ENCODE data around the gene LRRK2. TPM values are rescaled to one million over a fixed set of nuclear protein-coding genes. Genes with fewer than 3 reads are reported as not detected.

LRRK2 gene
- total and polyA plus RNA-seq, 7 experiments from 2014 or later, result 0.16 to 32.2 (median 2.1) TPM; not detected in 3

- Mint-ChIP-seq H3K4me1 (peaks cover 0 to 9% (median 5%) of the 10 kb centered on the region in 7 donors), H3K9me3 (peaks cover 0 to 26% (median 1%) of the 10 kb centered on the region in 11 donors), H3K36me3 (peaks cover 0 to 3% (median 0%) of the 10 kb centered on the region in 5 donors), H3K27ac (no peak overlapping the region), H3K27me3 (peaks cover 32 to 42% (median 35%) of the 10 kb centered on the region in 5 donors), H3K4me3 (no peak overlapping the region)
- ATAC-seq (no peak), DNase-seq (no peak)
- no peaks in the 10 kb centered on the region for H3K27me3 ChIP-seq (ENCODE audit: control insufficient read depth in 2 of 2, insufficient read depth in 2 of 2, low read length in 2 of 2)
- POLR2A ChIA-PET, result no interaction called here
- no peaks in the 10 kb centered on the region for H3K9me3 ChIP-seq (ENCODE audit: control insufficient read depth in 2 of 3, low read length in 3 of 3)
- no peaks in the 10 kb centered on the region for H3K4me1 ChIP-seq (ENCODE audit: control insufficient read depth in 2 of 2, insufficient read depth in 2 of 2, low read length in 2 of 2)
- CTCF ChIA-PET, result no interaction called here
- H3K4me3 ChIP-seq (ENCODE audit: low read length), result no peak overlapping the region
- no peaks in the 10 kb centered on the region for H3K36me3 ChIP-seq (ENCODE audit: control insufficient read depth in 2 of 3, insufficient read depth in 3 of 3, low read length in 3 of 3)
- intact Hi-C loops (cut with micrococcal nuclease), result no loop called here
- H3K27ac ChIP-seq (ENCODE audit: low read depth, low read length), result no peak overlapping the region
These were observed 5.2 kb downstream of the LRRK2 start for GRCh38 chr12:40229690-40230651.

- Mint-ChIP-seq H3K36me3 (peaks cover 0 to 3% (median 0%) of the 10 kb centered on the region in 5 donors), H3K27ac (no peak overlapping the region), H3K9me3 (peaks cover 0 to 10% (median 1%) of the 10 kb centered on the region in 11 donors), H3K4me3 (no peak overlapping the region), H3K4me1 (peaks cover 0 to 3% (median 0%) of the 10 kb centered on the region in 7 donors), H3K27me3 (peaks cover 10 to 24% (median 16%) of the 10 kb centered on the region in 5 donors)
- Histone ChIP-seq H3K4me3 (ENCODE audit: low read length) (no peak overlapping the region), H3K36me3 (ENCODE audit: control insufficient read depth in 2 of 3, insufficient read depth in 3 of 3, low read length in 3 of 3) (no peaks in the 10 kb centered on the region), H3K27ac (ENCODE audit: low read depth, low read length) (no peak overlapping the region), H3K4me1 (ENCODE audit: control insufficient read depth in 2 of 2, insufficient read depth in 2 of 2, low read length in 2 of 2) (no peaks in the 10 kb centered on the region), H3K27me3 (ENCODE audit: control insufficient read depth in 2 of 2, insufficient read depth in 2 of 2, low read length in 2 of 2) (no peaks in the 10 kb centered on the region), H3K9me3 (ENCODE audit: control insufficient read depth in 2 of 3, low read length in 3 of 3) (no peaks in the 10 kb centered on the region)
- ChIA-PET CTCF (no interaction called here), POLR2A (no interaction called here)
- DNase-seq, result no peak
- no peak for ATAC-seq
- intact Hi-C loops (cut with micrococcal nuclease), result no loop called here
These were observed 7.8 kb downstream of the LRRK2 start for GRCh38 chr12:40232602-40233001.

DNA sequence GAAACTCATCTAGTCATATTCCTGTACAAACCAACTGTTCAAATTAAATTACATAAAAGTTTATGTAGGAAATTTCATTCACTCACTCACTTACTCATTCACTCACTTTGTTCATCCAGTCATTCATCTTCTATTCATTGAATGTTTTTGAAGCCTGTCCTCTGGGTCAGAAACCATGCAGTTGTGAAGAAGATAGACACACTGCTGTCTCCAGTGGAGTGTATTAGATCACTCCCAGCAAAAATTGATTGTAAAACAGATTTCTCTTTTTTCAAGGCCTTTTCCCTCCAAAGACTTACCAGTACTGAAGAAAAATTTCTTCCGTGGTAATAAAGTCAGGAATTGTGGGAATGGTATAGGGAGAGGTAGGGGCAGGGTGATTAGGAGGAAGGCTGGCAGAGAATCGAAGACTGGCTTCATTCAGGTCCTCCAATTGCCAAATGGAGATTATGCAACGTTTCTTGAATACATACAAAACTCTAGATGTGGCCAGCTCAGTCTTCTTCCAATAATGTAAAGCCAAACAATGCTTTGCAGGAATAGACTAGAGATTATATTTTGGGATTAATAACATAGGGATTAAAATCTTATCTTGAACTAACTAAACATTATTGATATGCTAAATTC lies 9.1 kb downstream of the LRRK2 start:
- H3K27me3 Mint-ChIP-seq, result peaks cover 0 to 13% (median 7%) of the 10 kb centered on the region in 5 donors
- no peak overlapping the region for H3K27ac Mint-ChIP-seq
- Histone ChIP-seq H3K4me1 (ENCODE audit: control insufficient read depth in 2 of 2, insufficient read depth in 2 of 2, low read length in 2 of 2) (no peaks in the 10 kb centered on the region), H3K36me3 (ENCODE audit: control insufficient read depth in 2 of 3, insufficient read depth in 3 of 3, low read length in 3 of 3) (no peaks in the 10 kb centered on the region), H3K4me3 (ENCODE audit: low read length) (no peak overlapping the region), H3K9me3 (ENCODE audit: control insufficient read depth in 2 of 3, low read length in 3 of 3) (no peaks in the 10 kb centered on the region), H3K27ac (ENCODE audit: low read depth, low read length) (no peak overlapping the region), H3K27me3 (ENCODE audit: control insufficient read depth in 2 of 2, insufficient read depth in 2 of 2, low read length in 2 of 2) (no peaks in the 10 kb centered on the region)
- H3K36me3 Mint-ChIP-seq, result no peaks in the 10 kb centered on the region
- H3K4me1 Mint-ChIP-seq, result peaks cover 0 to 1% (median 0%) of the 10 kb centered on the region in 7 donors
- no peak for DNase-seq
- ChIA-PET POLR2A (no interaction called here), CTCF (no interaction called here)
- no peak overlapping the region for H3K4me3 Mint-ChIP-seq
- intact Hi-C loops (cut with micrococcal nuclease), result no loop called here
- ATAC-seq, result no peak
- H3K9me3 Mint-ChIP-seq, result peaks cover 0 to 5% (median 0%) of the 10 kb centered on the region in 11 donors

DNA sequence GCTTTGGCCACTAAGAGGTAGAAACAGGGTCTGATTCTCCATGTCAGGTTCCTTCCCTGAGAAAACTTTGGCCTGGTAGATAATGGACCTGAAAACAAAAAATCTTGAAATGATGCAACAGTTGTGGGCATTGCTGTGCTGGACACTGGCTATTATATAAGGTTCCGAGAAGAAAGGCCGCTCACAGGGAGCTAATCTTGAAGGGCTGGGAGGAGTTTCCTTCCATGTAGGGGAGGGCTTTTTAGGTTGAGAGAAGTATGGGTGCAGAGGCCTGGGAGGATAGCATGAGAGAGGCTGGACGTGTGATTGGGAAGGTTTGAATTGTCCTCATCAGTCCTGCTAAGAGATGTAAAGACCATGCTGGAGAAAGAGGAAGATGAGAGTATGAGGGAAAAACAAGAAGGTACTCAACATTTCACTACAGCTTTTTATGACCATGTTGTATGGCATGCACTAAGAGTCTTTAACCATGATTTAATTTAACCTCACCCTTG lies 11.6 kb downstream of the LRRK2 start:
- no peaks in the 10 kb centered on the region for H3K4me1 ChIP-seq (ENCODE audit: control insufficient read depth in 2 of 2, insufficient read depth in 2 of 2, low read length in 2 of 2)
- no peaks in the 10 kb centered on the region for H3K27me3 ChIP-seq (ENCODE audit: control insufficient read depth in 2 of 2, insufficient read depth in 2 of 2, low read length in 2 of 2)
- H3K27ac ChIP-seq (ENCODE audit: low read depth, low read length), result no peak overlapping the region
- no peak overlapping the region for H3K4me3 Mint-ChIP-seq
- H3K36me3 Mint-ChIP-seq, result no peaks in the 10 kb centered on the region
- H3K27ac Mint-ChIP-seq, result no peak overlapping the region
- no peak for ATAC-seq
- H3K27me3 Mint-ChIP-seq, result peaks cover 0 to 8% (median 4%) of the 10 kb centered on the region in 5 donors
- no peaks in the 10 kb centered on the region for H3K9me3 ChIP-seq (ENCODE audit: control insufficient read depth in 2 of 3, low read length in 3 of 3)
- intact Hi-C loops (cut with micrococcal nuclease), result no loop called here
- ChIA-PET CTCF (no interaction called here), POLR2A (no interaction called here)
- no peaks in the 10 kb centered on the region for H3K4me1 Mint-ChIP-seq
- no peak overlapping the region for H3K4me3 ChIP-seq (ENCODE audit: low read length)
- H3K36me3 ChIP-seq (ENCODE audit: control insufficient read depth in 2 of 3, insufficient read depth in 3 of 3, low read length in 3 of 3), result no peaks in the 10 kb centered on the region
- H3K9me3 Mint-ChIP-seq, result peaks cover 0 to 5% (median 0%) of the 10 kb centered on the region in 11 donors
- DNase-seq, result no peak

DNA sequence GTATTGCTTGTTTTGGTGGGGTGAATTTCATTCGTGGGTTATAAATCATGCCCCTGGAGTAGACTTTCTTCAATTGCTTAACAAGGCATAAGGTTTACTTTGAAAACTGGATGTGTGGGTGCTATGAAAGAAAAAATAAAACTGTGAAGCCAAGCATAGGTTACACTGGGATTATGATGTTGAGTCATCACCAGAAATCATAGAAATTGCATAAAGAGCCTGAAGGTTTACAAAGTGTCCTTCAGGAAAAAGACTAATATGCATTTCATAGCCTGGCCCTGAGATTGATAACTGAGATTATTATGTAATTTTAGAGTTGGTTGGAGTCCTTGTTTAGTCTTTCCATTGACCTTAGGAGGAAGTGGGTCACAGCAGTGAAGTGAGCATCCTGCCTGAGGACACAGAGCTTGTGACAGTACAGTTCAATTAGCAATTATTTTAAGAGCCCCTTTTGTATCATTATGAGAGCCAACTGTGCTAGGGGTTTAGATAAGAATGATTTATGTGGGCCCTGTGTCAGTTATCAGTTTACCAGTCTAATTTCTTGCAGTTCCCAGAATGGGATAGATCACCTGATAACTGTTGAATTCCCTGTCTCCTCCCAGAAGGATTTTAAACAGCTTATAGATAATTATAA lies 13.6 kb downstream of the LRRK2 start:
- peaks cover 0 to 4% (median 0%) of the 10 kb centered on the region in 7 donors for H3K4me1 Mint-ChIP-seq
- Histone ChIP-seq H3K27ac (ENCODE audit: low read depth, low read length) (no peak overlapping the region), H3K4me1 (ENCODE audit: control insufficient read depth in 2 of 2, insufficient read depth in 2 of 2, low read length in 2 of 2) (no peaks in the 10 kb centered on the region), H3K9me3 (ENCODE audit: control insufficient read depth in 2 of 3, low read length in 3 of 3) (no peaks in the 10 kb centered on the region), H3K27me3 (ENCODE audit: control insufficient read depth in 2 of 2, insufficient read depth in 2 of 2, low read length in 2 of 2) (no peaks in the 10 kb centered on the region), H3K4me3 (ENCODE audit: low read length) (no peak overlapping the region), H3K36me3 (ENCODE audit: control insufficient read depth in 2 of 3, insufficient read depth in 3 of 3, low read length in 3 of 3) (no peaks in the 10 kb centered on the region)
- peaks cover 0 to 8% (median 4%) of the 10 kb centered on the region in 5 donors for H3K27me3 Mint-ChIP-seq
- H3K4me3 Mint-ChIP-seq, result no peak overlapping the region
- no peaks in the 10 kb centered on the region for H3K36me3 Mint-ChIP-seq
- DNase-seq (no peak), ATAC-seq (no peak)
- peaks cover 0 to 5% (median 0%) of the 10 kb centered on the region in 11 donors for H3K9me3 Mint-ChIP-seq
- ChIA-PET CTCF (no interaction called here), POLR2A (no interaction called here)
- H3K27ac Mint-ChIP-seq, result no peak overlapping the region
- intact Hi-C loops (cut with micrococcal nuclease), result no loop called here

GRCh38 chr12:40238979-40239378 lies 14.2 kb downstream of the LRRK2 start:
- no peaks in the 10 kb centered on the region for H3K36me3 ChIP-seq (ENCODE audit: control insufficient read depth in 2 of 3, insufficient read depth in 3 of 3, low read length in 3 of 3)
- ATAC-seq (no peak), DNase-seq (no peak)
- CTCF ChIA-PET, result no interaction called here
- intact Hi-C loops (cut with micrococcal nuclease), result no loop called here
- Mint-ChIP-seq H3K9me3 (peaks cover 0 to 5% (median 0%) of the 10 kb centered on the region in 11 donors), H3K27me3 (peaks cover 0 to 8% (median 4%) of the 10 kb centered on the region in 5 donors), H3K4me1 (peaks cover 0 to 5% (median 0%) of the 10 kb centered on the region in 7 donors), H3K4me3 (no peak overlapping the region), H3K27ac (no peak overlapping the region), H3K36me3 (no peaks in the 10 kb centered on the region)
- POLR2A ChIA-PET, result no interaction called here
- H3K27ac ChIP-seq (ENCODE audit: low read depth, low read length), result no peak overlapping the region
- no peak overlapping the region for H3K4me3 ChIP-seq (ENCODE audit: low read length)
- no peaks in the 10 kb centered on the region for H3K27me3 ChIP-seq (ENCODE audit: control insufficient read depth in 2 of 2, insufficient read depth in 2 of 2, low read length in 2 of 2)
- H3K4me1 ChIP-seq (ENCODE audit: control insufficient read depth in 2 of 2, insufficient read depth in 2 of 2, low read length in 2 of 2), result no peaks in the 10 kb centered on the region
- H3K9me3 ChIP-seq (ENCODE audit: control insufficient read depth in 2 of 3, low read length in 3 of 3), result no peaks in the 10 kb centered on the region
